ENCODE results near the gene RAP1GDS1. TPM values are rescaled to one million over a fixed set of nuclear protein-coding genes. Genes with fewer than 3 reads are reported as not detected.

The RAP1GDS1 gene
- total and polyA plus RNA-seq, 2 of the 13 experiments (the other 11 are each of a cell fraction or from before 2014, with no cell fraction given): 19.3 to 42.5 TPM

DNA sequence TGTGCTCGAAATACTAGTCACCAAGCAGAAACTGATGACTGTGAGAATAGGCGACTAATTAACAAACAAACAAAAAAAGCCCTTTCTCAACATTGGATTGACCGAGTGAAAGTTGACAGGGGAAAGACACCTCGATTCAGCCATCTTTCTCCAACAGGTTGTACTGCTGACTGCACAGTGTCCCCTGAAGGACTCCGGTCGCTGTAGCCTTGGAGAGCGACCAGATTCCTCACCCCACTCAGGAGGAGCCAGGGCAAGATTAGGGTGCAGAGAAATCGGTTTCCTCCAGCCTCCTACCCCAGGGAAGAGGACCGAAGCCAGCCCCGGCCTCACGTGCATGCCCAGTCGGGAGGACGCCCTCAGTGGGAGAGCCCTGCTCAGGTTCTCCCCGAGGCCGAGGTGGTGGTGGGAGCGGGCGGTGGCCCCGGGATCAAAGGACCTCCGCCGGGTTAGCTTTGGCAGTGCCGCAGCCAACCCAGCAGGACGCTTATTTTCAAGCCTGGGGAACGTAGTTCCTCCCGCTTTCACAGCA is 1.1 kb upstream of the RAP1GDS1 start (continued):
- TF ChIP-seq FLYWCH1 (CRISPR knock-in tag; IDR thresholded peaks at IDR 0.05) (no peak), HNRNPK (IDR thresholded peaks at IDR 0.05; ENCODE audit: low read depth, low read length, poor library complexity, severe bottlenecking) (no peak), ZNF546 (CRISPR knock-in tag; conservative IDR thresholded peaks at IDR 0.05) (no peak), ZNF788 (CRISPR knock-in tag; IDR thresholded peaks at IDR 0.05; ENCODE audit: borderline replicate concordance) (no peak), ZFAT (CRISPR knock-in tag; conservative IDR thresholded peaks at IDR 0.05) (no peak), MAF1 (CRISPR knock-in tag; IDR thresholded peaks at IDR 0.05; ENCODE audit: borderline replicate concordance) (no peak), GTF3A (CRISPR knock-in tag; conservative IDR thresholded peaks at IDR 0.05) (no peak), XBP1 (CRISPR knock-in tag; IDR thresholded peaks at IDR 0.05) (no peak), CHD2 (IDR thresholded peaks at IDR 0.05; ENCODE audit: low read depth, low read length) (no peak), NFE2 (CRISPR knock-in tag; IDR thresholded peaks at IDR 0.05) (no peak), NR2F6 (IDR thresholded peaks at IDR 0.05) (no peak), NR2F6 (CRISPR knock-in tag; IDR thresholded peaks at IDR 0.05) (no peak), KLF9 (CRISPR knock-in tag; IDR thresholded peaks at IDR 0.05; ENCODE audit: low read depth) (0 out of 2 replicates have a peak, but pooled peaks have one; percentile 17), ZNF232 (CRISPR knock-in tag; IDR thresholded peaks at IDR 0.05; ENCODE audit: borderline replicate concordance) (no peak), KLF16 (CRISPR knock-in tag; IDR thresholded peaks at IDR 0.05) (no peak; a peak in 1 of 4 replicates), ZNF12 (CRISPR knock-in tag; IDR thresholded peaks at IDR 0.05) (0 out of 2 replicates have a peak, but pooled peaks have one; percentile 5), MED1 (CRISPR knock-in tag; IDR thresholded peaks at IDR 0.05) (no peak)
- TF ChIP-seq, protein P1, sequence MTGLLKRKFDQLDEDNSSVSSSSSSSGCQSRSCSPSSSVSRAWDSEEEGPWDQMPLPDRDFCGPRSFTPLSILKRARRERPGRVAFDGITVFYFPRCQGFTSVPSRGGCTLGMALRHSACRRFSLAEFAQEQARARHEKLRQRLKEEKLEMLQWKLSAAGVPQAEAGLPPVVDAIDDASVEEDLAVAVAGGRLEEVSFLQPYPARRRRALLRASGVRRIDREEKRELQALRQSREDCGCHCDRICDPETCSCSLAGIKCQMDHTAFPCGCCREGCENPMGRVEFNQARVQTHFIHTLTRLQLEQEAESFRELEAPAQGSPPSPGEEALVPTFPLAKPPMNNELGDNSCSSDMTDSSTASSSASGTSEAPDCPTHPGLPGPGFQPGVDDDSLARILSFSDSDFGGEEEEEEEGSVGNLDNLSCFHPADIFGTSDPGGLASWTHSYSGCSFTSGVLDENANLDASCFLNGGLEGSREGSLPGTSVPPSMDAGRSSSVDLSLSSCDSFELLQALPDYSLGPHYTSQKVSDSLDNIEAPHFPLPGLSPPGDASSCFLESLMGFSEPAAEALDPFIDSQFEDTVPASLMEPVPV (CRISPR knock-in tag; IDR thresholded peaks at IDR 0.05): no peak; the same call in 1 of the 2 replicates
- TF ChIP-seq, protein P2, sequence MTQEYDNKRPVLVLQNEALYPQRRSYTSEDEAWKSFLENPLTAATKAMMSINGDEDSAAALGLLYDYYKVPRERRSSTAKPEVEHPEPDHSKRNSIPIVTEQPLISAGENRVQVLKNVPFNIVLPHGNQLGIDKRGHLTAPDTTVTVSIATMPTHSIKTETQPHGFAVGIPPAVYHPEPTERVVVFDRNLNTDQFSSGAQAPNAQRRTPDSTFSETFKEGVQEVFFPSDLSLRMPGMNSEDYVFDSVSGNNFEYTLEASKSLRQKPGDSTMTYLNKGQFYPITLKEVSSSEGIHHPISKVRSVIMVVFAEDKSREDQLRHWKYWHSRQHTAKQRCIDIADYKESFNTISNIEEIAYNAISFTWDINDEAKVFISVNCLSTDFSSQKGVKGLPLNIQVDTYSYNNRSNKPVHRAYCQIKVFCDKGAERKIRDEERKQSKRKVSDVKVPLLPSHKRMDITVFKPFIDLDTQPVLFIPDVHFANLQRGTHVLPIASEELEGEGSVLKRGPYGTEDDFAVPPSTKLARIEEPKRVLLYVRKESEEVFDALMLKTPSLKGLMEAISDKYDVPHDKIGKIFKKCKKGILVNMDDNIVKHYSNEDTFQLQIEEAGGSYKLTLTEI (CRISPR knock-in tag; conservative IDR thresholded peaks at IDR 0.05): no peak
- TF ChIP-seq, protein P3, sequence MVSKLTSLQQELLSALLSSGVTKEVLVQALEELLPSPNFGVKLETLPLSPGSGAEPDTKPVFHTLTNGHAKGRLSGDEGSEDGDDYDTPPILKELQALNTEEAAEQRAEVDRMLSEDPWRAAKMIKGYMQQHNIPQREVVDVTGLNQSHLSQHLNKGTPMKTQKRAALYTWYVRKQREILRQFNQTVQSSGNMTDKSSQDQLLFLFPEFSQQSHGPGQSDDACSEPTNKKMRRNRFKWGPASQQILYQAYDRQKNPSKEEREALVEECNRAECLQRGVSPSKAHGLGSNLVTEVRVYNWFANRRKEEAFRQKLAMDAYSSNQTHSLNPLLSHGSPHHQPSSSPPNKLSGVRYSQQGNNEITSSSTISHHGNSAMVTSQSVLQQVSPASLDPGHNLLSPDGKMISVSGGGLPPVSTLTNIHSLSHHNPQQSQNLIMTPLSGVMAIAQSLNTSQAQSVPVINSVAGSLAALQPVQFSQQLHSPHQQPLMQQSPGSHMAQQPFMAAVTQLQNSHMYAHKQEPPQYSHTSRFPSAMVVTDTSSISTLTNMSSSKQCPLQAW (CRISPR knock-in tag; IDR thresholded peaks at IDR 0.05): 0 out of 2 replicates have a peak, but pooled peaks have one; percentile 6
- TF ChIP-seq, protein P4, sequence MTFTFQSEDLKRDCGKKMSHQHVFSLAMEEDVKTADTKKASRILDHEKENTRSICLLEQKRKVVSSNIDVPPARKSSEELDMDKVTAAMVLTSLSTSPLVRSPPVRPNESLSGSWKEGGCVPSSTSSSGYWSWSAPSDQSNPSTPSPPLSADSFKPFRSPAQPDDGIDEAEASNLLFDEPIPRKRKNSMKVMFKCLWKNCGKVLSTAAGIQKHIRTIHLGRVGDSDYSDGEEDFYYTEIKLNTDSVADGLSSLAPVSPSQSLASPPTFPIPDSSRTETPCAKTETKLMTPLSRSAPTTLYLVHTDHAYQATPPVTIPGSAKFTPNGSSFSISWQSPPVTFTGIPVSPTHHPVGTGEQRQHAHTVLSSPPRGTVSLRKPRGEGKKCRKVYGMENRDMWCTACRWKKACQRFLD (CRISPR knock-in tag; IDR thresholded peaks at IDR 0.05; ENCODE audit: borderline replicate concordance): no peak
- TF ChIP-seq, protein P5, sequence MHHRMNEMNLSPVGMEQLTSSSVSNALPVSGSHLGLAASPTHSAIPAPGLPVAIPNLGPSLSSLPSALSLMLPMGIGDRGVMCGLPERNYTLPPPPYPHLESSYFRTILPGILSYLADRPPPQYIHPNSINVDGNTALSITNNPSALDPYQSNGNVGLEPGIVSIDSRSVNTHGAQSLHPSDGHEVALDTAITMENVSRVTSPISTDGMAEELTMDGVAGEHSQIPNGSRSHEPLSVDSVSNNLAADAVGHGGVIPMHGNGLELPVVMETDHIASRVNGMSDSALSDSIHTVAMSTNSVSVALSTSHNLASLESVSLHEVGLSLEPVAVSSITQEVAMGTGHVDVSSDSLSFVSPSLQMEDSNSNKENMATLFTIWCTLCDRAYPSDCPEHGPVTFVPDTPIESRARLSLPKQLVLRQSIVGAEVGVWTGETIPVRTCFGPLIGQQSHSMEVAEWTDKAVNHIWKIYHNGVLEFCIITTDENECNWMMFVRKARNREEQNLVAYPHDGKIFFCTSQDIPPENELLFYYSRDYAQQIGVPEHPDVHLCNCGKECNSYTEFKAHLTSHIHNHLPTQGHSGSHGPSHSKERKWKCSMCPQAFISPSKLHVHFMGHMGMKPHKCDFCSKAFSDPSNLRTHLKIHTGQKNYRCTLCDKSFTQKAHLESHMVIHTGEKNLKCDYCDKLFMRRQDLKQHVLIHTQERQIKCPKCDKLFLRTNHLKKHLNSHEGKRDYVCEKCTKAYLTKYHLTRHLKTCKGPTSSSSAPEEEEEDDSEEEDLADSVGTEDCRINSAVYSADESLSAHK (CRISPR knock-in tag; IDR thresholded peaks at IDR 0.05; ENCODE audit: borderline replicate concordance): 0 out of 2 replicates have a peak, but pooled peaks have one; percentile 39

All from HepG2 (cell line).